ENCODE results near the gene FOXL2NB.

FOXL2NB gene

GRCh38 chr3:138975351-138975750, 28.3 kb downstream of the FOXL2NB start:
- Histone ChIP-seq H3K9me3 (ENCODE audit: insufficient read depth, low read length) (no peaks in the 10 kb centered on the region), H3K27ac (ENCODE audit: low read depth, low read length) (no peak overlapping the region), H3K4me2 (ENCODE audit: low read depth, low read length, poor library complexity, severe bottlenecking) (no peak overlapping the region), H3K9ac (ENCODE audit: low read length) (no peak overlapping the region), H3F3A (ENCODE audit: insufficient read depth) (no peaks in the 10 kb centered on the region), H3K27me3 (ENCODE audit: low read length) (no peaks in the 10 kb centered on the region), H3K4me3 (ENCODE audit: insufficient read depth, low read length, poor library complexity, severe bottlenecking) (no peak overlapping the region), H3K36me3 (ENCODE audit: low read length) (no peaks in the 10 kb centered on the region), H3K9me2 (replicated peaks; ENCODE audit: insufficient read depth, low read length) (no peaks in the 10 kb centered on the region), H4K20me1 (ENCODE audit: low read depth, low read length) (no peaks in the 10 kb centered on the region), H2AFZ (ENCODE audit: low read depth, low read length, severe bottlenecking) (no peak overlapping the region), H3K79me2 (ENCODE audit: insufficient read depth, low read length) (no peaks in the 10 kb centered on the region)
- no peak for TF ChIP-seq EZH2phosphoT487 (conservative IDR thresholded peaks at IDR 0.05; ENCODE audit: low read length)
- TF ChIP-seq, protein P1, sequence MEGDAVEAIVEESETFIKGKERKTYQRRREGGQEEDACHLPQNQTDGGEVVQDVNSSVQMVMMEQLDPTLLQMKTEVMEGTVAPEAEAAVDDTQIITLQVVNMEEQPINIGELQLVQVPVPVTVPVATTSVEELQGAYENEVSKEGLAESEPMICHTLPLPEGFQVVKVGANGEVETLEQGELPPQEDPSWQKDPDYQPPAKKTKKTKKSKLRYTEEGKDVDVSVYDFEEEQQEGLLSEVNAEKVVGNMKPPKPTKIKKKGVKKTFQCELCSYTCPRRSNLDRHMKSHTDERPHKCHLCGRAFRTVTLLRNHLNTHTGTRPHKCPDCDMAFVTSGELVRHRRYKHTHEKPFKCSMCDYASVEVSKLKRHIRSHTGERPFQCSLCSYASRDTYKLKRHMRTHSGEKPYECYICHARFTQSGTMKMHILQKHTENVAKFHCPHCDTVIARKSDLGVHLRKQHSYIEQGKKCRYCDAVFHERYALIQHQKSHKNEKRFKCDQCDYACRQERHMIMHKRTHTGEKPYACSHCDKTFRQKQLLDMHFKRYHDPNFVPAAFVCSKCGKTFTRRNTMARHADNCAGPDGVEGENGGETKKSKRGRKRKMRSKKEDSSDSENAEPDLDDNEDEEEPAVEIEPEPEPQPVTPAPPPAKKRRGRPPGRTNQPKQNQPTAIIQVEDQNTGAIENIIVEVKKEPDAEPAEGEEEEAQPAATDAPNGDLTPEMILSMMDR (IDR thresholded peaks at IDR 0.05; ENCODE audit: insufficient read depth, low read length, poor library complexity, severe bottlenecking) = no peak

GRCh38 chr3:138976047-138976446, 29.0 kb downstream of the FOXL2NB start:
- H3K9ac ChIP-seq (ENCODE audit: low read length) = no peak overlapping the region
- no peak overlapping the region for H3K4me2 ChIP-seq (ENCODE audit: low read depth, low read length, poor library complexity, severe bottlenecking)
- H3K27ac ChIP-seq (ENCODE audit: low read depth, low read length) = no peak overlapping the region
- H4K20me1 ChIP-seq (ENCODE audit: low read depth, low read length) = no peaks in the 10 kb centered on the region
- no peak for TF ChIP-seq EZH2phosphoT487 (conservative IDR thresholded peaks at IDR 0.05; ENCODE audit: low read length)
- TF ChIP-seq, protein P1 (IDR thresholded peaks at IDR 0.05; ENCODE audit: insufficient read depth, low read length, poor library complexity, severe bottlenecking) = no peak
- H3K9me2 ChIP-seq (replicated peaks; ENCODE audit: insufficient read depth, low read length) = no peaks in the 10 kb centered on the region
- H3K9me3 ChIP-seq (ENCODE audit: insufficient read depth, low read length) = no peaks in the 10 kb centered on the region
- no peaks in the 10 kb centered on the region for H3F3A ChIP-seq (ENCODE audit: insufficient read depth)
- no peak overlapping the region for H2AFZ ChIP-seq (ENCODE audit: low read depth, low read length, severe bottlenecking)
- H3K4me3 ChIP-seq (ENCODE audit: insufficient read depth, low read length, poor library complexity, severe bottlenecking) = no peak overlapping the region
- no peaks in the 10 kb centered on the region for H3K79me2 ChIP-seq (ENCODE audit: insufficient read depth, low read length)
- H3K36me3 ChIP-seq (ENCODE audit: low read length) = no peaks in the 10 kb centered on the region
- H3K27me3 ChIP-seq (ENCODE audit: low read length) = no peaks in the 10 kb centered on the region

GRCh38 chr3:138984816-138985215, 37.8 kb downstream of the FOXL2NB start:
- no peaks in the 10 kb centered on the region for H3K27me3 ChIP-seq (ENCODE audit: low read length)
- no peak overlapping the region for H3K4me2 ChIP-seq (ENCODE audit: low read depth, low read length, poor library complexity, severe bottlenecking)
- H3K27ac ChIP-seq (ENCODE audit: low read depth, low read length) = no peak overlapping the region
- H4K20me1 ChIP-seq (ENCODE audit: low read depth, low read length) = no peaks in the 10 kb centered on the region
- no peak overlapping the region for H3K4me3 ChIP-seq (ENCODE audit: insufficient read depth, low read length, poor library complexity, severe bottlenecking)
- H3K9me3 ChIP-seq (ENCODE audit: insufficient read depth, low read length) = no peaks in the 10 kb centered on the region
- H3K36me3 ChIP-seq (ENCODE audit: low read length) = no peaks in the 10 kb centered on the region
- no peak overlapping the region for H3K9ac ChIP-seq (ENCODE audit: low read length)
- no peaks in the 10 kb centered on the region for H3K79me2 ChIP-seq (ENCODE audit: insufficient read depth, low read length)
- no peaks in the 10 kb centered on the region for H3K9me2 ChIP-seq (replicated peaks; ENCODE audit: insufficient read depth, low read length)
- H3F3A ChIP-seq (ENCODE audit: insufficient read depth) = no peaks in the 10 kb centered on the region
- H2AFZ ChIP-seq (ENCODE audit: low read depth, low read length, severe bottlenecking) = no peak overlapping the region
- TF ChIP-seq EZH2phosphoT487 (conservative IDR thresholded peaks at IDR 0.05; ENCODE audit: low read length) = no peak
- TF ChIP-seq, protein P1 (IDR thresholded peaks at IDR 0.05; ENCODE audit: insufficient read depth, low read length, poor library complexity, severe bottlenecking) = no peak

All from SU-DHL-6 (cell line).